ENCODE data around the gene VGLL1.

VGLL1 gene

GRCh38 chrX:136600059-136600458 lies 68.0 kb downstream of the VGLL1 start:
- Histone ChIP-seq H3K4me3 (ENCODE audit: low read depth, low read length) (no peak overlapping the region), H3K27ac (ENCODE audit: extremely low read depth, low read depth, low read length) (no peak overlapping the region), H3K9me3 (ENCODE audit: control insufficient read depth, insufficient read depth, low read depth, low read length) (no peaks in the 10 kb centered on the region), H3K36me3 (ENCODE audit: control insufficient read depth in 2 of 2, insufficient read depth in 1 of 2, low read length in 2 of 2) (no peaks in the 10 kb centered on the region), H3K4me1 (ENCODE audit: control insufficient read depth, insufficient read depth, low read length) (no peaks in the 10 kb centered on the region)
- CTCF ChIA-PET: no interaction called here
- POLR2A ChIA-PET: no interaction called here
- no peak for TF ChIP-seq EGR2 (tag by site-specific recombination; IDR thresholded peaks at IDR 0.05; ENCODE audit: low read depth)
- no peak for TF ChIP-seq HIC1 (tag by site-specific recombination; IDR thresholded peaks at IDR 0.05)
- TF ChIP-seq KLF10 (tag by site-specific recombination; IDR thresholded peaks at IDR 0.05): no peak
- TF ChIP-seq ZFP37 (tag by site-specific recombination; IDR thresholded peaks at IDR 0.05): no peak
- no peak for TF ChIP-seq ZNF175 (tag by site-specific recombination; IDR thresholded peaks at IDR 0.05)
- TF ChIP-seq ZNF645 (tag by site-specific recombination; IDR thresholded peaks at IDR 0.05): no peak
- no peak for TF ChIP-seq ZNF184 (tag by site-specific recombination; IDR thresholded peaks at IDR 0.05)
- no peak for TF ChIP-seq SP3 (tag by site-specific recombination; IDR thresholded peaks at IDR 0.05)
- TF ChIP-seq ZNF274 (IDR thresholded peaks at IDR 0.05; ENCODE audit: low read length): no peak
- TF ChIP-seq ZNF274 (tag by site-specific recombination; IDR thresholded peaks at IDR 0.05; ENCODE audit: borderline replicate concordance): no peak
- TF ChIP-seq ZSCAN5A (tag by site-specific recombination; IDR thresholded peaks at IDR 0.05): no peak
- TF ChIP-seq ZNF660 (tag by site-specific recombination; IDR thresholded peaks at IDR 0.05): no peak
- no peak for TF ChIP-seq ZNF837 (tag by site-specific recombination; IDR thresholded peaks at IDR 0.05)
- TF ChIP-seq ZNF560 (tag by site-specific recombination; IDR thresholded peaks at IDR 0.05; ENCODE audit: borderline replicate concordance): no peak
- no peak for TF ChIP-seq ZNF398 (tag by site-specific recombination; IDR thresholded peaks at IDR 0.05)
- no peak for TF ChIP-seq ZNF18 (tag by site-specific recombination; IDR thresholded peaks at IDR 0.05)
- TF ChIP-seq ZNF488 (tag by site-specific recombination; IDR thresholded peaks at IDR 0.05): no peak

All from HEK293 (cell line).